ENCODE results near the gene GALR2.
A peak's percentile ranks its signal among the peaks of the same experiment; 100 is the strongest.

The GALR2 gene

DNA sequence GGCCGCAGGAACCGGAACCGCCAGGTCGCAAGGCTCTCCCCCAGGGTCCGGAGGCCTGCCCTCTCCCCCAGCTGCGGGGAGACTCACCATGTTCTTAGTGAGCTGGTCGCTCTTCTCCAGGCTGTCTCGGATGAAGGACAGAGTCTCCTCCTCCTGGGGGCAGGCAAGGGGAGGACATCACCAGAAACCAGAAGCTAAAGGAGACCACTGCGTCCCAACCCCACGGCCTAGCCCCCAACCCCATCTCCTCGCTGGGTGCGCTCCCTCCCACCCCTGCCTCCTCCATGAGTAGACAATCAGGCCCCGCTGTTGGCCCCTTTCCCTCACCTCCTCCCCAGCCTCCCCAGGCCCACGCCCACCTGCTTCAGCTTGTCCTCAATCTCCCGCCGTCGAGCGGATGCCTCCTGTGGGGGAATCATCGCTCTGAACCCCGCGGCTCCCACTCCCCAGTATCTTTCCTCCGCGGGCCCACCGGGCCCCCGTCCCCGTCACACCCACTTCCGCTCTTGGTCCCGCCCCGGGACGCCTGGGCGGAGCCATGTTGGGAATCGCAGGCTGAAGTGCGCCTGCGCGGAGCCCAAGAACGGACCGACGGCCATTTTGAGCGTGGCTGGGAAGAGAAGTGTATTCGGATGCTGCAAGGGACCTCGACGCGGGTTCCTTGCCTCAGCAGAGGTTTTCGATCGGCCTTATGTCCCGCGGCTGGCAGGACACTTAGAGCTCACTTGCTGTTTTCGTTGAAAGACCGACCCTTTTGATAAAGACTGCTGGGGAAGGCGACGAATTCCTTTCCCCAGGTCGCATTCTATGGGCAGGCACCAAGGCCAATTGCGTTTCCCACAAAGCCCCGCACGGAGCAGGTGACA is 28.9 kb downstream of the GALR2 start, which contains the start of gene EXOC7:
EXOC7 (minus strand) TSS at position 514 of the 866 bp plus-strand sequence; CDS start at position 419, 95 bp downstream.
- Histone ChIP-seq H3K9ac (ENCODE audit: low read length) (peak within 1 kb of the TSS; percentile 80), H3K27me3 (ENCODE audit: insufficient read depth, low read length) (no peaks in the 10 kb centered on the region), H3K4me1 (ENCODE audit: insufficient read depth, low read length, severe bottlenecking) (peaks cover 12% of the 10 kb centered on the region), H4K20me1 (ENCODE audit: insufficient read depth, low read length) (no peaks in the 10 kb centered on the region), H3K4me3 (ENCODE audit: low read depth, low read length, poor library complexity, severe bottlenecking) (peak within 1 kb of the TSS; percentile 87), H3K4me2 (ENCODE audit: low read length) (peak within 1 kb of the TSS; percentile 95), H3K9me2 (ENCODE audit: low read depth, low read length) (no peaks in the 10 kb centered on the region), H3K9me3 (ENCODE audit: low read length) (no peaks in the 10 kb centered on the region), H3K27ac (ENCODE audit: low read depth, low read length, poor library complexity, severe bottlenecking) (no peak within 1 kb of the TSS), H2AFZ (ENCODE audit: low read length) (no peak within 1 kb of the TSS), H3K79me2 (ENCODE audit: insufficient read depth, low read length) (no peaks in the 10 kb centered on the region), H3K36me3 (ENCODE audit: insufficient read depth, low read length) (peaks cover 26% of the 10 kb centered on the region; the same call in 1 of the 2 replicates), H3F3A (ENCODE audit: insufficient read depth, low read length) (no peaks in the 10 kb centered on the region)
- no peak for TF ChIP-seq EZH2 (IDR thresholded peaks at IDR 0.05; ENCODE audit: borderline replicate concordance, low read length)
- TF ChIP-seq, protein P1, sequence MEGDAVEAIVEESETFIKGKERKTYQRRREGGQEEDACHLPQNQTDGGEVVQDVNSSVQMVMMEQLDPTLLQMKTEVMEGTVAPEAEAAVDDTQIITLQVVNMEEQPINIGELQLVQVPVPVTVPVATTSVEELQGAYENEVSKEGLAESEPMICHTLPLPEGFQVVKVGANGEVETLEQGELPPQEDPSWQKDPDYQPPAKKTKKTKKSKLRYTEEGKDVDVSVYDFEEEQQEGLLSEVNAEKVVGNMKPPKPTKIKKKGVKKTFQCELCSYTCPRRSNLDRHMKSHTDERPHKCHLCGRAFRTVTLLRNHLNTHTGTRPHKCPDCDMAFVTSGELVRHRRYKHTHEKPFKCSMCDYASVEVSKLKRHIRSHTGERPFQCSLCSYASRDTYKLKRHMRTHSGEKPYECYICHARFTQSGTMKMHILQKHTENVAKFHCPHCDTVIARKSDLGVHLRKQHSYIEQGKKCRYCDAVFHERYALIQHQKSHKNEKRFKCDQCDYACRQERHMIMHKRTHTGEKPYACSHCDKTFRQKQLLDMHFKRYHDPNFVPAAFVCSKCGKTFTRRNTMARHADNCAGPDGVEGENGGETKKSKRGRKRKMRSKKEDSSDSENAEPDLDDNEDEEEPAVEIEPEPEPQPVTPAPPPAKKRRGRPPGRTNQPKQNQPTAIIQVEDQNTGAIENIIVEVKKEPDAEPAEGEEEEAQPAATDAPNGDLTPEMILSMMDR (IDR thresholded peaks at IDR 0.05; ENCODE audit: low read length): no peak

GRCh38 chr17:76104140-76104895 is 29.7 kb downstream of the GALR2 start:
- peak overlapping the region; percentile 80; the same call in 1 of the 2 replicates for H3K9ac ChIP-seq (ENCODE audit: low read length)
- no peak overlapping the region for H2AFZ ChIP-seq (ENCODE audit: low read length)
- no peaks in the 10 kb centered on the region for H3K79me2 ChIP-seq (ENCODE audit: insufficient read depth, low read length)
- peaks cover 20% of the 10 kb centered on the region; the same call in 1 of the 2 replicates for H3K36me3 ChIP-seq (ENCODE audit: insufficient read depth, low read length)
- TF ChIP-seq, protein P1 (IDR thresholded peaks at IDR 0.05; ENCODE audit: low read length): no peak
- TF ChIP-seq EZH2 (IDR thresholded peaks at IDR 0.05; ENCODE audit: borderline replicate concordance, low read length): no peak
- no peaks in the 10 kb centered on the region for H4K20me1 ChIP-seq (ENCODE audit: insufficient read depth, low read length)
- peak overlapping the region; percentile 95 for H3K4me2 ChIP-seq (ENCODE audit: low read length)
- H3K4me3 ChIP-seq (ENCODE audit: low read depth, low read length, poor library complexity, severe bottlenecking): peak overlapping the region; percentile 87
- H3K27me3 ChIP-seq (ENCODE audit: insufficient read depth, low read length): no peaks in the 10 kb centered on the region
- H3K9me3 ChIP-seq (ENCODE audit: low read length): no peaks in the 10 kb centered on the region
- H3K27ac ChIP-seq (ENCODE audit: low read depth, low read length, poor library complexity, severe bottlenecking): no peak overlapping the region
- H3K9me2 ChIP-seq (ENCODE audit: low read depth, low read length): no peaks in the 10 kb centered on the region
- H3K4me1 ChIP-seq (ENCODE audit: insufficient read depth, low read length, severe bottlenecking): peaks cover 12% of the 10 kb centered on the region
- H3F3A ChIP-seq (ENCODE audit: insufficient read depth, low read length): no peaks in the 10 kb centered on the region

GRCh38 chr17:76104896-76105231 is 30.3 kb downstream of the GALR2 start:
- no peak overlapping the region for H3K4me2 ChIP-seq (ENCODE audit: low read length)
- H2AFZ ChIP-seq (ENCODE audit: low read length): no peak overlapping the region
- no peaks in the 10 kb centered on the region for H3K9me3 ChIP-seq (ENCODE audit: low read length)

More at GRCh38 chr17:76104896-76105231, 30.3 kb downstream of the GALR2 start:
- H3K9ac ChIP-seq (ENCODE audit: low read length): no peak overlapping the region
- H3K79me2 ChIP-seq (ENCODE audit: insufficient read depth, low read length): no peaks in the 10 kb centered on the region
- no peak overlapping the region for H3K4me3 ChIP-seq (ENCODE audit: low read depth, low read length, poor library complexity, severe bottlenecking)
- H3K27me3 ChIP-seq (ENCODE audit: insufficient read depth, low read length): no peaks in the 10 kb centered on the region
- peaks cover 12% of the 10 kb centered on the region for H3K4me1 ChIP-seq (ENCODE audit: insufficient read depth, low read length, severe bottlenecking)
- TF ChIP-seq, protein P1 (IDR thresholded peaks at IDR 0.05; ENCODE audit: low read length): no peak
- TF ChIP-seq EZH2 (IDR thresholded peaks at IDR 0.05; ENCODE audit: borderline replicate concordance, low read length): no peak
- H3F3A ChIP-seq (ENCODE audit: insufficient read depth, low read length): no peaks in the 10 kb centered on the region
- H3K27ac ChIP-seq (ENCODE audit: low read depth, low read length, poor library complexity, severe bottlenecking): no peak overlapping the region
- H3K36me3 ChIP-seq (ENCODE audit: insufficient read depth, low read length): peaks cover 15% of the 10 kb centered on the region; the same call in 1 of the 2 replicates
- H4K20me1 ChIP-seq (ENCODE audit: insufficient read depth, low read length): no peaks in the 10 kb centered on the region
- no peaks in the 10 kb centered on the region for H3K9me2 ChIP-seq (ENCODE audit: low read depth, low read length)
